GM21528 (cell line): ENCODE results near the gene TMCC1.
"Not testable (repeated sequence)": the region's sequence is repeated elsewhere in the genome, so short reads cannot be mapped to it uniquely, and the experiment has no call there.

Experiments
- ATAC-seq: cut with Tn5 transposase; IDR thresholded peaks from one replicate; pipeline ENCODE4 v1.9.1; 2021; ENCODE audit warnings: mild to moderate bottlenecking, moderate library complexity; ENCODE audit not compliant: unreplicated experiment, low FRiP score

Gene TMCC1

DNA sequence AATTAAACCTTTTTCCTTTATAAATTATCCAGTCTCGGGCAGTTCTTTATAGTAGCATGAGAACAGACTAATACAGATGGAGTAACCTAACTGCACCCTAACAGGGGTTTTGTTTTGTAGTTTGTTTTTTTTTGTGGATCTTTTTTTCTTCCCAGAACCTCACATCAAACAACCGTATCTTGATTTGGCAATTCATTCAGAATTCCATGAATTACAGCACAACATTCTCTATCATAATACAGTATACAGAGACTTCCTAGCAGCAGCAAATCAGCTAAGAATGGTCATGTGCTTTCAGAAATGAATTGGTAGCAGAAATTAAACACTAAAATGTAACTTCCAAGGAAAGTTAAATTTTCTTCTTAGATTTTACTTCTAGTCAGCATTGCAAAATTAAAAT, 114.6 kb downstream of the TMCC1 start:
- ATAC-seq = no peak

DNA sequence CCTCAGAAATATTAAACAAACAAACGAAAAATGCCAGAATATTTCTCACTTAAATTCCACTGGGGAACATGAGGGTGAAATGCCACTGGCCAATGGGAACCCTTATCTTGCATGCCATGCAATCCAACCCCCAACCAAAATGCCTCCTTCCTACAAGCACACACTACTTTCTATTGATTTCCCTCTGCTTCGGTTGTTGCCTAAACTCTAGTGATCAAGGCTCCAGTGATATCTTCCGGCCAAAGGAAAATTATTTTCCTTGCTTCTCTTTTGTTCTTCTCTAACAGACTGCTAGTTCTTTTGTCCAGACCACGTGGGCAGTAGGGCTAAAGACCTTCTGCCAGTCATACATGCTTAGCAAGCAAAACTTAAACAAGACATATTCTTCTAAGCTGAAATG, 115.7 kb downstream of the TMCC1 start:
- no peak for ATAC-seq

DNA sequence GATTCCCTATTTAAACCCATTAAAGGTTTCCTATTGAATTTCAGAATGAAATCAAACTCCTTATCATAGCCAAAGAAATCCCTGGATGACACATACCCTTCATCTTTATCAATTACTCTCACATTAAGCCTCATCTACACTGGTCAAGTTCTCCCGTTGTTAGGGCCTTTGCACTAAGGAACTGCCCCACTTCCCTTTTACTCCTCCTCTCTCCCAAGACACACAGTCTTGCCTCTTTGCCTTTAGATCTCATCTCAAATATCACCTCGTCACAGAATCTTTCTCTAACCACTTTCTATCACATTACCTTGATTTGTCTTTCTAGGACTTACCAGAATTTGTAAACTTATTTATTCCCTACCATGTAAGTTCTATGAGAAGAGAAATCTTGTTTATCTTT, 117.6 kb downstream of the TMCC1 start:
- no peak for ATAC-seq

DNA sequence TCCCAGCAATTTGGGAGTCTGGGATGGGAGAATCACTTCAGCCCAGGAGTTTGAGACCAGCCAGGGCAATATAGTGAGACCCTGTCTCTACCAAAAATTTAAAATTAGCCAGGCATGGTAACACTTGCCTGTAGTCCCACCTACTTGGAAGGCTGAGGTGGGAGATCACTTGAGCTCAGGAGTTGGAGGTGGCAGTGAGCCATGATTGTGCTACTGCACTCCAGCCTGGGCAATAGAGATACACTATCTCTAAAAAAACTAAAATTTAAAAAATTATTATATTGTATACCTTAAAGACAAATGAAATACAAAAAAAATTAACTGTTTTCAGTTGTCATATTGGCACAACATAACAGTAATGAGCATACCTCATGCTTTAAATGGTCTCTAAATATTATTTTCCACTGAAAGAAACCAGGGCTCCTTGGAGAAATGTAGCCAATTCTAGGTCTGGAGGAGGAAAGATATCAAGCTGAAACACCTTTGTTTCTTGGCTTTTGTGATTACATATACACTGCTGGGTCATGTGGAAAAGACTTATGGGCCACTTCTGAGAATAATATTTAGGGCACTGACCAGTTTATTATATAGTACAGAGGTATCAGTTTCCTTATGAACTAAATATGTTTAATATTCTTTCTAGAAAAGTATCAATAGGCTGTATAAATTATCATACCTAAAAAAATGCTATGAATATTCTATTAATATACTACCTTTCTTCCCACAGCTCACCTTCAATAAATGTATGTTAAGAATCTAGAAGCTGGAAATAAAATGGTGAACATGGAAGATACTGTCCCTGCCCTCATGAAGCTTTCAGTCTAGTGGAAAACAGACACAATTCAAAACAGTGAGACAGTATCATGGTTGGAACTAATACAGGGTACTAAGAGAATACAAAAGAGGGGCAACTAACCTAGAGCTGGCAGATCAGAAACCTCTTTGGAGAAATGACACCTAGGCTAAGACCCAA, 119.5 kb downstream of the TMCC1 start:
- ATAC-seq = no peak

DNA sequence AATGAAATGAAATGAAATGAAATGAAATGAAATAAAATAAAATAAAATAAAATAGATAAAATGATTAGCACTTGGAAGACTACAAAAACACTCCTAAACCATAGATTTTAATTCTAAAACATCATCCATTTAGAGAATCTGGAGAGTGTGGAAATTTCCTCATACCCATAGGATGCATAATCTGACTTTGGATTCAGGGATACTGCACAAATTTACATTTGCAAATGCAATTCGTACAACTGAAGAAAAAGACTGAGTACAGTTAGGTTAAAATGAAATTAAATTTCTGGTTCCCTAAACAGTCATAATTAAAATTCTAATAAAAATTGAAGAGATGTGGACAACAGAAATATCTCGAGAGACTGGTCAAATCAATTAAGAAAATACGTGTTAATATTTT, 122.9 kb downstream of the TMCC1 start:
- ATAC-seq = no peak

DNA sequence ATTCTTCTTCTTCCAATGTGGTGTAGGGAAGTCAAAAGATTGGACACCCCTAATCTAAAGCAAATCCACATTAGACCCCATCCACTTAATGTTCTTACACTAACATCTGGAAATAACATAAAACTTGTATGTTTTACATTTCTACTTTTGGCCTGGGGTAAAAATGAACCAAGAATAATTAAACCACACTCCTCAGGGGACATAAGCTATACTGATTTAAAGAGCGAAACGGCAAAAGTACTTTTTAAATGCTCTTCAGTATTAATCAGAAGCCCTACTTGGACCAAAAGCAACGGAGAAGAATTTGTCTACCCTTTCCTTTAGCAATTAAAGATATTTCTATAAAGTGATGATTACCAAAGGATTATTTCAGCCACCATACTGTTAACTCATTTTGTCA, 123.9 kb downstream of the TMCC1 start:
- no peak for ATAC-seq

DNA sequence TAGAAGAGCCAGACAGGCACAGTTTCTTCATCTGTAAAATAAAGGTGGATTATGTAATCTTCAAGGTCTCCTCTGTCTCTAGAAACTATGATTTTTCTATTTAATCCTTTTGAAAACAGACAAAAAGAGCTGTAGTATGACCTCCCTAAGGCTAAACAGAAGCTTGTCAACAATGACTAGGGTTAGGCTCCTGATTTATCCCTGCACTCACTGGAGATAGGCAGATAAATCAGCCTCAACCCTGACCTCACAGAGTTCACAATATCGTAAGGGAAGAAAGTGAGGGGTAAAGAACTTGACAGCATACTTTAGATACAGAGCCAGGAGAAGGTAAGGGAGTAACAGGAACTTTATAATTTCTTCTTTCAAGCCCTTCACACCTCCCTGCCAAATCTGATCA, 124.8 kb downstream of the TMCC1 start:
- ATAC-seq = no peak

DNA sequence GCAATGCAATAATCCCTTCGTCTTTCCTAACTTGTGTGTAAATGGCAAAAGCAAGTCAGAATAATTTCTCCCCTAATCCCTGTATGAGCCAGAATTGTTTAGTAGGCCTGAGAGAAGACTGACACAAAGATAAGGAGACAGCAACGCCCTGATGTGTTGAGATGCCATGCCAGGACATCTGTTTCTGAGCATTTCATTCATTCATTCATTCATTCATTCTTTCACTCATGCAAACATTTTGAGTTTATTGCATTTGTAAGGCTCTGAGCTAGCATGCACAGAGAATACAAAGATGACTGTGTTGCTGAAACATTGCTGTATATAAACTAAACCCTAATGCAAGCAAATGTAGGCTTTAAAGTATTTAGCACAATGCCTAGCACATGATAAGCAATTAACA, 127.4 kb downstream of the TMCC1 start:
- no peak for ATAC-seq

DNA sequence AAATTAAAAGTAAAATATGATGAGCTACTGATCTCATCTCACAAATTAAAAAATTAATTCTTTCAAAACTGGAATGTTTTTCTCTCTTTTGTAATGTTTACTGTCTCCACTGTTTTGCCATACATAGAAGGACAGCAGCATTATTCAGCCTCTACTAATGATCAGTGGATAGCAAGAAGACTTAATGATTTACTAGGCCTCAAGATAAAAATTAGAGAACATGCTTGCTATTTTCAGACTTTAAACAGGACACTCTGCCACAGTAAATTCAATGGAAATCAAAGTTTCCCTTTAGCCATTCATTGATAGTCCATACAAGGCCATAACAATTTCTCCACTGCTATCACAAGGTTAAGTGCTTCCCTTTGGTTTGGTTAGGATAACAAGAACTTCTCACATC, 129.4 kb downstream of the TMCC1 start:
- ATAC-seq = no peak

DNA sequence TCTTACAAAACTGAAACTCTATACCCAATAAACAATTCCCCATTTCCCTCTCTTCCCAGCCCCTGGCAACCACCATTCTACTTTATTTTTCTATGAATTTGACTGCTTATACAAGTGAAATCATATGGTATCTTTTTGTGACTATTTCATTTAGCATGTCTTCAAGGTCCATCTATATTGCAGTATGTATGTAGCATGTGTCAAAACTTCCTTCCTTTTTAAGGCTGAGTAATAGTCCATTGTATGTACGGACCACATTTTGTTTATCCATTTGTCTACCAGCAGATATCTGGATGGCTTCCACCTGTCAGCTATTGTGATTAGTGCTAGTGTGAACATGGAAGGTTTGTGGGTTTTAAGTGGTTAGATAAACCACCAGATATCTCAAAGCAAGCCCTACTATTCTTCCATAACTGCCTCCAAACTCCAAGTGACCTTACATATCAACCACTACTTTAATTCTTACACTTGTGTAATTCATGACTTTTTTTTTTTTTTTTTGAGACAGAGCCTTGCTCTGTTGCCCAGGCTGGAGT, 134.7 kb downstream of the TMCC1 start:
- ATAC-seq = no peak

DNA sequence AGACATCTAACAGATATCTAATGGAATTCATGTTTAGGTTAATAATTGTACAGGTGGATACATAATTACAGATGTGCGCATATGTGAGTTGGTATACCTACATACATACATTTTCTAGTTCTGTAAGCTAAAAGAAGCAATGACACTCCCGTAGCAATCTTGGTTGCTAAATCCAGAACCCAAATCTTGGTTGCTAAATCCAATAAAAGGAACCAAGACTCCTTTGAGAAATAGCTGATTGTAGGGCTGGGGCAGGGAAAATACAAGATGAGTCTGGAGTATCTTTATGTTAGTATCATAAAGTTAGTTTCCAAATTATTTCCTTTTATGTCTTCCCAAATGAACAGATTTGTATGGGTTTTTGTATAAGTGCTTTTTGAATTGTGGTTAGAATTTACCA, 135.2 kb downstream of the TMCC1 start:
- no peak for ATAC-seq

DNA sequence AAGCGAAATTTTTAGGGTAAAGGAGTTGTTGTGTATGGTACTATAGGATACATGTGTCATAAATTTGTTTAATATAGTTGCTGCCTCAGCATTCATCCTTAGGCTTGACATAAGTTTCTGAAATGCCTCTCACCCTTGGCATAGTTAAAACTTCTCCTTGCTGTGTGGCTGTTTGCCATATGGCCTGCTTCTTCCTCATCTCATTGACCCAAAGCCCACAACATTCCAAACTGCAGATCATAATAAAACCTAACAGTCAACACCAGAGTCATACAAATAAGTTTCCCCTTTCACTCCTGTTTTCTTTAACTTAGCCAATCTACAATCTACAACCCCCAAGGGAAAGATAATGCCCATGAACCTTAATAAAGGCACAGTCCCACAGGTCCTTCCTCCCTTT, 136.6 kb downstream of the TMCC1 start:
- no peak for ATAC-seq

DNA sequence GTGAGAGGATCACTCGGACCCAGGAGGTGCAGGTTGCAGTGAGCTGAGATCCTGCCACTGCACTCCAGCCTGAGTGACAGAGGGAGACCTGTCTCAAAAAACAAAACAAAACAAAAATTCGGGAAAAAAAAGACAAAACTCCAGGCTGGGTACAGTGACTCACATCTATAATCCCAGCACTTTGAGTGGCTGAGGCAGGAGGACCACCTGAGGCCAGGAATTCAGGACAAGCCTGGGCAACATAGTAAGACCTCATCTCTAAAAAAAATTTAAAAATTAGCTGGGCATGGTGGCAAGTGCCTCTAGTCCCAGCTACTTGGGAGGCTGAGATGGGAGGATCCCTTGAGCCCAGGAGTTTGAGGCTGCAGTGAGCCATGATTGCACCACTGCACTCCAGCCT, 142.4 kb downstream of the TMCC1 start:
- ATAC-seq = not testable (repeated sequence)

DNA sequence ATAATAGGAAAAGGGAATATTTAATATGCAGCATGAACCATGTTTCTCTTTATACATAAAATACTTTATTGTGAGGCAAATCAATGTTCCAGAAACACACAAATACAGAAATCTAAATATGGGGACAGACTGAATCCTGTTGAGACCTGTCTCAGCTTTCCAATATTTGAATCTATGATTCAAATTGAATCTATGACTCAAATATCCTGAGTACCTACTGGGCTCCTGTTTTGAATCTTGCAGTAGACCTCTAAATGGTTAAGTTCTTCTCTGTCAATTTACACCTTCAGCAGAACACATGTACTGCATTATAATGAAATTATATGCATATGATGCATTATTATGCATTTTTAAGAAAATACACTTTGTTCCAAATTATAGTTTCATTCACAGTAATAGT, 143.8 kb downstream of the TMCC1 start:
- ATAC-seq = no peak

DNA sequence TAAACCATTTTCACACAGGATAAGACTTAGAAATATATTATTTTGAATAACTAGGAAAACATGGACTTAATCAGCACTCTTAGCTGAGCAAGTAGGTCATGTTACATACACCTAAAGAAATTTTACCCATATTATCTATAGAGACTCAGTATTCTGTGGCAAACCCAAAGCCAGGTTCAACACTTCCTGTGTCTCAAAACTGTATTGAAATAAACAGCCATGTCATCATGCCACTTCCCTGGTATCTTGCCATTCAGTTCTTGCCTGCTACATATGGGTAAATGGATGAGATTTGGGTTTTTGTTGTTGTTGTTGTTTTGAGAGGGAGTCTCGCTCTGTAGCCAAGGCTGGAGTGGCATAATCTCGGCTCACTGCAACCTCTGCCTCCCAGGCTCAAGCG, 145.5 kb downstream of the TMCC1 start:
- ATAC-seq = no peak

DNA sequence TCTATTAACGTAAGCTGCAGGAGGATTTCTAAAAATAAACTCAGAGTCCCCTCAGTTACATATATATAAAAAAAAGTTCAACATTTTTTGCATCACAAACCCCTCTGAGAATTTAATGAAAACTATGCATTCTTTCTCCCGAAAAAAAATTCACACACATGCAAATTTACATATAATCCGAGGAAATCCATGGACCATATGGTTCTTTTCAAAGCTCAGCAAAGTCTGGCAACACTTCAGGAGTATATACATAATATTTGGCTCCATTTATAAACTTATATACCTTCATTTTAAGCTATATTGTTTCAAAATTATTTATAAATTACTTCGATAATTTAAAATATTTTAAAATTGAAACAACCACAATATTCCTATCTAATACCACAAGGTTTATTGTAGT, 146.4 kb downstream of the TMCC1 start:
- no peak for ATAC-seq

DNA sequence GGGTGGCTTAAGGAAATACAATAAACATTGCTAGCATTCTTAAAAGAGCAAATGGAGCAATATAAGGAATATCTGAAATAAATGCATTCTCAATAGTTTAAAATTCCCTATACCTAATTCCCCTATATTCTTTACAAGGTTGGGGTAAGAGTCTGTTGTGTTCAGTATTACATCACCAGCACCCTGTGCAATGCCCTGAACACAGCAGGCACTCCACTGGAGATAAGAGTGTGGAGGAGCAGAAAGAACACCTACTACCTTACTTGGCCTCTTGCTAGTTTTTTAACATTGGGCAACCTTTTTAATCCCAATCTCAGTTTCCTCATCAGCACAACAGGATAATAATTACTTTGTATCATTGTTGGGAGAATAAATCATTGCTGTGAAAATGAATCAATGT, 146.9 kb downstream of the TMCC1 start:
- no peak for ATAC-seq

DNA sequence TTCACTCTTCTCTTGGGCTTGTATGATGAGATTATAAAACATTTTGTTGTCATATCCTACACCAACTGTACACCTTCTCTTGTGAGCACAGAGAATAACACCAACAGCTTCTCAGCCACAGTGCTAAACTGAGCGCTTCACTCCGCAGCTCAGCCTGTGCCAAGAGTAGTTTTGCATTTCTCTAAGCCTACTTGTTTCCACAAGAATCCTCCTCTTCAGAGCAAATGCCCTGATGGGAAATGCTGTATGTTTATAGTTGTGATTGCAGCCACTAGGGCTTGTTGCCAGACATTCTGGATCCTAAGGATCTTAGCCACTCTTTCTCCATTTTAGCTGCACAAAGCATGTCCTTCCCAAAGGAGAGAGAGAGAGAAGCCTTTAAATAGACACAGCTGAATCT, 148.3 kb downstream of the TMCC1 start:
- ATAC-seq = no peak

DNA sequence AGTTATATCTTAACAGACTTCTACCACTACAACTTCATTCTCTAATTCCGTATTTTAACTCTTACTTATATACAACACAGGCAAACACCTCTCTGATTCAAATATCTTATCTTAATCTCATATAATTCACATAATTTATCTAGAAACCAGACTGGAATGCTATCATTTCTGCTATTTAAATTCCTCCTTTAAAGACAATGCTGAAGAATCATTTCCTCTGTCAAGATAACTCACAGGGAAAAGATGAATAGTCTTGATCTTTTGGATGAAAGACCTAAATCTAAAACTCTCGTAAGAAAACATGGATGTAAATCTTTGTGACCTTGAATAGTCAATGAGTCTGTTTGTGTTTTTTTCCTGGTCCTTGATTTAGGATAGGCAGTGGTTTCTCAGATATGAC, 151.7 kb downstream of the TMCC1 start:
- no peak for ATAC-seq

DNA sequence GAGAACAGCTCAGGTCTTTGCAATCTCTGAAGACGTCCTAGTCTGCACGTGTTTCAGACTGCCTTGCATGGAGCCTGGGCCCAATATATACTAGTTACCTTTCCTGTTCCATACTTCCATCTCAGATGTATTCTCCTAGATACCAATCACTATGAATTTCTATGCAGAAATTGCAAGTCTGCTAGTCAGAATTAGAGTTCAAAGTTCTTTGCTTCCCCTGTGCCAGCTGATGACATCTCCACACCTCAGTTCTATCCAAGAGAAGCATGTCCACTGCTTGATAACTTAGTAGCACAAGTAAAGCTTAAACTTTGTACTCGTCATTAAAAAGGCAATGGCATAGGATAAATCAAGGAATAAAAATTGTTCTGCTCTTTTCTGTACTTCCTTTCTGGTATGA, 153.4 kb downstream of the TMCC1 start:
- no peak for ATAC-seq

DNA sequence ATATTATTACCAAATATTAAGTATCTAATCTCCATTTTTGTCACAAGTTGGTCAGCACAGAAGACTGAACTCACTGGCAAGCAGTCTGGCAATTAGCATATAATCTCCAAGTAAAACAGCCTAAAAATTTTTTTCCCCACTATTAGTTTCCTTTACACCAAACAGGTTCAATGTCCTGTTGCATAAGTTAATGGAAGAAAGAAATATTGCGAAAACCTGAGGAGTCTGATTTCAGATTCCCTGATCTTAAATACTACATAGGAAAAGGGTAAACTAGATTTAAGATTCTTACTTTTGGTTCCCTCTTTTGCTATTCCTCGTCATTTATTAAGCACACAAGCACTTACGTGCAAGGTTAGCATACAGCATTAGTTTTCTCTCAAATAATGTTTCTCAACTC, 153.9 kb downstream of the TMCC1 start:
- ATAC-seq = no peak

DNA sequence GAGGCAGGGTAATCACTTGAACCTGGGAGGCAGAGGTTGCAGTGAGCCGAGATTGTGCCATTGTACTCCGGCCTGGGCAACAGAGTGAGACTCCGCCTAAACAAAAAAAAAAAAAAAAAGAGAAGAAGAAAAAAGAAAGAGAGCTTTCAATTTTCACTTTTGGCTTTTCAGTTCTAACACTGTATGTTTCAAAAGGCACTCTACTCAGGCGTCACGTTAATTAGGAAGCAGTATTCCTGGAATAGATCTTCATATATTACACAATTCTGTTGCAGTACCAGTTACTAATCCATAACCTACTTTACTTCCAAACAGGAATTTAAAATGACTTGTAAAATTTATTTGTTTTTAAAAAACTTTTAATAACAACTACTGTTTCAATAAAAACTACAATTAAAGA, 155.3 kb downstream of the TMCC1 start:
- ATAC-seq = no peak
